ENCODE data around the gene RPS17. TPM values are rescaled to one million over a fixed set of nuclear protein-coding genes. Genes with fewer than 3 reads are reported as not detected.

Gene RPS17
- 1,719 TPM for total RNA-seq

DNA sequence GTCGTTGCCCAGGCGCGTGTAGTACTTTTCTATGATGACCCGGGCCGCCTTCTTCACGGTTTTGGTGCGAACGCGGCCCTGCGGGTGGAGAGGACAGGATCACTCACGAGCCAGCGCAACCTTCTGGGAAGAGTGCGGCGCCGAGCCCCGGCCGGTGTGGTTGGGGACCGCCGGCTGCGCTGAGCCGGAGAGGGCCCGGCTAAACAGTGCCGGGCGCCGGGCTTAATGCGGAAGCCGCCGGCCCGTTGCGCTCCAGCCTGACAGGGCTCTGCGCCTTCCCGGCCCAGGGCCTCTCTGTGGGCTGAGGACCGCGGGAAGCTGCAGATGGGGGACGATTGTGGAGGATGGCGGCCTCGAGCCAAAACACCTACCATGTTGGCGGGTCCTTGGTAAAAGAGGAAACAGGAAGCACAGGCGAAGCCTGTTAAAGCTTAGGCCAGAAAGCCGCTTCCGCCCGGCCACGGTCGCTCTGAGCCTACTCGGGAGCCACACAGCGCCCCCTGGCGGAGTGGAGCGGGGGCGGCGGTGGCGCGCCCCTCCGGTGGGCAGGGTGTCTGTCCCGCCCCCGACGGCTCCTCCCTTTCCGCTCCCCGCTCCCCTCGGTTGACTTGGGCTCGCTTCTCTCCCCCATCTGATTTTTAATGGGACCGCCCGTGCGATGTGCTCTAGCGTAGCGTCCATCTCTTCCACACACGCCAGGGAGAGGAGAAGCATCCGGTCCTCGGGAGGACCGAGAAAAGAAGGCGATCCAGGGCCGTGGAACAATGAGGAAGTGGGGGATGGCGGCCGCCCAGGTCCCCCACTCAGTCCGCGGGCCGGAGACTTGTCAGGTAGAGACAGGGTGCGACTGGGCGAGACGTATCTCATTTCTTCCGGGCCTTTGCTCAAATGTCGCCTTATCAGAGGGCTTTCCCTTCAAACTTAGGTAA is at the start of gene RPS17:
Gene RPS17 (minus strand): TSS at position 403 of the 929 bp plus-strand sequence. CDS start 29 bp downstream, at position 374.
- no peak for DNase-seq

DNA sequence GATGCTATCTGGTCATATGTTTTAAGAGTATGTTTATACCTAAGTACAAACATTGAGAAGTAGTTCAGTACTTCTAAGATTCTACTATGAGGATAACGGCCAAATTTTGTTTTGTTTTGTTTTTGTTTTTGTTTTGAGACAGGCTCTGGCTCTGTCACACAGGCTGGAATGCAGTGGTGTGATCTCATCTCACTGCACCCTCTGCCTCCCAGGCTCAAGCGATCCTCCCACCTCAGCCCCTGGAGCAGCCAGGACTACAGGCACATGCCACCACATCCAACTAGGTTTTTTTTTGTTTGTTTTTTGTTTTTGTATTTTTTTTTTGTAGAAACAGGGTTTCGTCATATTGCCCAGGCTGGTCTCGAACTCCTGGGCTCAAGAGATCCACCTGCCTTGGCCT is 47.5 kb upstream of the RPS17 start:
- no peak for DNase-seq

DNA sequence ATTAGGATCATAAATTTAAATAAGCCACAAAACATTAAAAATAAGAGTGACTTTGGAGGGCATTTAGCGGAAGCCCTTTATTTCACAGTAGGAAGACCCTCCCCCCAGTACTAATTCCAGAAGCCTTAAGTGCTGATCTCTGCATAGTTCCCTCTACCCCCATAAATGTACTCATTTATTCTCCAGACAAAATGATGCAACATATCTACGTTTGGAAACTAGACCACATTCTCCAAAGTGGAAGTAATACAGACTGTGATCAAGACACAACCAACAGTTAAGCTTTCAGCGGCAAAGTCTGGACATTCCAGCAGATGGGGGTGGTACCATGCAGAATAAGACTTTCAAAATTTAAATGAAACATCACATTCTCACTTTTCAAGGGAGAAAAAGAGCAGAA is 44.8 kb upstream of the RPS17 start:
- no peak for DNase-seq

GRCh38 chr15:82580713-82581112 is 40.5 kb upstream of the RPS17 start:
- no peak for DNase-seq

DNA sequence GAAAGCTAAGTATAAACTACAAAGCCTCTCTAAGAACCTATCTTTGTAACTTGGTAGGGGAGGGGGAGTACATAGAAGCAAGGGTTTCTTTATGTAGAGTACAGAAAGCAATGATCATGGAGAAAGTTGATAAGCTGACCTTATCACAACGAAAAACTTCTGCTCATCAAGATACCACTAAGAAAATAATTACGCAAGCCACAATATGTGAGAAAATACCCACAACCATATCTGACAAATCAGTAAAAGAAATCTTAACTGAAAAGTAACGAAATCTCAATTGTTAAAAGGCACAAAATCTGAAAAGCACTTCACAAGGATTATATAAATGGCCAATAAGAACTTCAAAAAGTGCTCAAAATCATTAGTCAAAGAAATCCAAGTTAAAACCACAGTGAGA is 35.1 kb upstream of the RPS17 start:
- no peak for DNase-seq

DNA sequence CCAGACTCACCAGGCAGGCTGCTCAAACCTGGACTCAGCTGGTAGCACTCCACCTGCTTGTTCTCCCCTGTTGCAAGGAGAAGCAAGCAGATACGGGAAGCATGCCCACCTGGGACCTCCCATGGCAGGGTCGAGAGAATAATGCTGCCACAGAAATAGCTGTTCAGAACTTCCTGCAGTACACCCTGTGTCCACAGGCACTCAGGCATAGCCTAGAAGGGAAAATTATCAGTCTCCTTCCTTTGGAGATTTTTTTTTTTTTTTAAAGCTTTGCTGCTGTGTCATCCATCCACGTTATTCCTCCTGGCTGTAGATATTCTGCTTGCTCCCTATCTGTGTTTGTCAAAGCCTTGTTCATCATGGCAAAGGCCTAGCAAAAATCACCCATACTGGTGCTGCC is 32.7 kb upstream of the RPS17 start:
- no peak for DNase-seq

DNA sequence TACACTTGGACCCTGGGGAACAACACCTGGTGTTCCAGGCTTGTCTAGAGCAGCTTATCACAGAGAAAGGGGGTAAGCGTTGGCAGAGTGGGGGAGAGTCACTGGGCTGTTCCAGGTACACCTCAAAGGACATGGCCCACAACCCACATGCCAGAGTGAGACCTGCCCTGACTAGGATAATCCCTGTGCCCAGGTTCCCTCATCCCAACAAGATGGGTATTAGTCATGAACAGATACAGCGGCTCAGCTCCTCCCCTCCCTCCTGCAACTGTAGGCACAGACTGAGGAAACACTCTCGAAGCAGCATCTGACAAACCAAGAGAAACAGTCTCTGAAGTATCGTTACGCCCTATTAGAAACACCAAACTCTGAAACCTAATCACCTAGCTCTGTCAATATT is 32.1 kb upstream of the RPS17 start:
- DNase-seq: peak; percentile 44

- DNase-seq: peak; percentile 85
Observed at GRCh38 chr15:82571722-82572222, 31.5 kb upstream of the RPS17 start.

DNA sequence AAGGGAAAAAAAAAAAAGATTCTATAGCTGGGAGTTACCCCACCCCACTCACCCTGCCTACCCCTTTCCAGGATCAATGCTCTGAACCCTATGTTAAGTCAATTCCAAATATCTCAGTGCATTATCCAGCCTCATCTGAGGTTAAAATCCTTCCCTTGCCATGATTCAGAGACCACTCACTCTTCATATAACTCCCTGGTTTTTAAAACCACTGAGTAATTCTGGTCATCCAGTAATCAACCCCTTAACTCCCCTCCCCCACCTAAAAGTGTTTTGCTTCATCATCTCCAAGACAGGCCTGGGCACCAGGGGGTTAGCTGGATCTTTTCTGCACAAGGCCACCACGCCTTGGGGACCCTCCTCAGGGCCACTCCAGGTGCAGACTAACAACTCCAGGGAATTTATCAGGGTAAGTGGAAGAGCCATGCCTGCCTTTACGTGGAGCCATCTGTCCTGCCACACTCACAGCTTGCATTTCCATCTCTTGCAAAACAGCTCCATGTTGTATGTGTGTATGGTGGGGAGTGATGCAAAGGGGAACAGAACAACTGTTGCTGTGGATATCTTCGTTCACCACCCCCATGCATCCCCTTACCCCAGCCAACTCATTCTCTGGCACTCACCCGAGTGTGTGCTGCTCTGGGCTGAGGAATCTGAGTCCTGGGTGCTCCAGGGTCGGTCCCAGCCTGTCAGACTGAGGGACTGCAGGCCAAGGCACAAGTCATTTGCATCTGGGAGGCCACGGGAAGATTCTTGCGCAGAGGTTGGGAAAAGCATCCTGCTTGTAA is 30.7 kb upstream of the RPS17 start:
- no peak for DNase-seq

DNA sequence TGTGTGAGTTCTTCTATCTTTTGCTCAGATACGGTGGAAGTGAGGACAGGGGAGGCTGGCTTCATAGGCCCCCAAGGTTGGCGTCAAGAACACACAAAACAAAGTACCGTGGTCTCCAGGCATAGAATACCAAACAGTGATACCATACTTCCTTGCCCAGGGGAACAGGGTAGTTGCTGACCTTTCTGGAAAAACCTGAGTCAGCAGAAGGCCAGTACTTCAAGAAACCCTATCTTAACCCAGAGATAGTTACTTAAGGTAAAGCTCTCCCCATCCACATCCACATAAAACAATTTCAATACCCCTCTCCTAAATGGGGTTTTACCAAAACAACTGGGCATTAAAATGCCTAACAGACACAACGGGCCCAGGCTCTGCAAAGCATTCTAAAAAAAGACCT is 29.6 kb upstream of the RPS17 start:
- DNase-seq: no peak

GRCh38 chr15:82568986-82569385 is 28.7 kb upstream of the RPS17 start:
- DNase-seq: peak; percentile 30

GRCh38 chr15:82567661-82568060 is 27.4 kb upstream of the RPS17 start:
- no peak for DNase-seq

DNA sequence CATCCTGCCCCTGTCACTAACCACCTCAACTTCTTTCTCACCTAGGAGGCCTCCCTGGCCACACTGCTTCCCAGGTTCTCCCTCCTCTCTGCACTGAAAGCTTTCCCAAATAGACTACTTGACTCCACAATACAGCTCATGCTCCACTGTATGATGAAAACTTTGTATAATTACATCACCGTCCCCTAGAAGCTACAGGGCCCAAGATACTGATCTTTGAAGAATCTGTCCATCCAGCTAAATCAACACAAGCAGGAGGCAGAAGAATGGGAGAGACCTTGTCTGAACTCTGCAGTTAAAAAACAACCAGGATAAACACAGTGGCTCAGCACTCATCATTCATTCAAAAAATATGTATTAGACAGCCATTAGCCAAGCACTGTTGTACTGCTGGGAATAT is 26.4 kb upstream of the RPS17 start:
- DNase-seq: no peak

GRCh38 chr15:82558502-82558901 is 18.2 kb upstream of the RPS17 start:
- DNase-seq: no peak

DNA sequence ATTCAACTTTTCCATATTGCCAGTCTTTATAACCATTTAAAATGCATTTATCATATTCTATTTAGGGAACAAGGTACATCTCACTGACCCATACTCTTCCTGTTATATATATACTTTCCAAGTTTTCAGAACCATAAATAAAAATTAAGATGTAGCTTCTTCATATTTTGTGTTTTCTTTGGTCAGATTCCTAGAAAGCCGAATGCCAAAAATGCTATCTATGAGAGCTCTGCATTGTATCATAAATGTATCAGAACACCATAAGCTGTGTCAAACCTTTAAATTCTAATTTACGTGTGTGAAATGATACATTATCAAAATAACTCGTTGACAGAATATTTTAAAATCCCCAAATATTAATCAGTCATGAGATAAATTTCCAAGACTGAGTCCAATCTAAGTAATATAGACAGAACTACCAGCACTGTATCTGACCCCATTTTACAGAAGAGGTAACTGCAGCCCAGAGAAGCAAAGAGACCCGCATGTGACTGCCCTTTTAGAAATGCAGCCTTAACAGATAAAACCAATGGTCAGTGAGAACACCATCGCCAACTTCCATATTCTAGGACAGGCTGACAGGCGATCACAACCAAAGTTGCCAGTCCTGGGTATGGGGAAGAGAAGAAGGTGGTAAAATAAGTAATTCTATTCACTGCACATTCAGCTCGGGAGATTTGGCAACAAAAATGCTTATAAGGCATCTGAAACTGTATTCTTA is 16.2 kb upstream of the RPS17 start:
- no peak for DNase-seq

DNA sequence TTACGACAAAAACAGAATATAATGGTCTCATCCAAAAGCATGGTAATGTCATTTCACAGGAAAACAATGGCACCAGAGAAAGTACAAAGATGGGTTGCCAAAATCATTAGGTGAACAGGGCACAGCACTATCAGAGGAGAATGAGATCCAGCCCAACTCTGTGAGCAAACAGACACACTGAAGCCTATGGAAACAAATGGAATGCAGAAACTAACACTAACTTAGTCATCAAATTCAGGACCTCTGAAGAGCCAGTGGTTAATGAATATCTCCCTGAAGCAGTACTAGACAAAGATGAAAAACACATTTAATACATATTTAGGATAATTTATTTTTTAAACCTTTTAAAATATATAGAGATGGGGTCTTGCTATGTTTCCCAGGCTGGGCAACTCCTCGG is 14.6 kb upstream of the RPS17 start:
- DNase-seq: no peak

GRCh38 chr15:82554351-82554750 is 14.1 kb upstream of the RPS17 start:
- no peak for DNase-seq

GRCh38 chr15:82553846-82554245 is 13.6 kb upstream of the RPS17 start:
- no peak for DNase-seq

GRCh38 chr15:82552861-82553260 is 12.6 kb upstream of the RPS17 start:
- DNase-seq: no peak

DNA sequence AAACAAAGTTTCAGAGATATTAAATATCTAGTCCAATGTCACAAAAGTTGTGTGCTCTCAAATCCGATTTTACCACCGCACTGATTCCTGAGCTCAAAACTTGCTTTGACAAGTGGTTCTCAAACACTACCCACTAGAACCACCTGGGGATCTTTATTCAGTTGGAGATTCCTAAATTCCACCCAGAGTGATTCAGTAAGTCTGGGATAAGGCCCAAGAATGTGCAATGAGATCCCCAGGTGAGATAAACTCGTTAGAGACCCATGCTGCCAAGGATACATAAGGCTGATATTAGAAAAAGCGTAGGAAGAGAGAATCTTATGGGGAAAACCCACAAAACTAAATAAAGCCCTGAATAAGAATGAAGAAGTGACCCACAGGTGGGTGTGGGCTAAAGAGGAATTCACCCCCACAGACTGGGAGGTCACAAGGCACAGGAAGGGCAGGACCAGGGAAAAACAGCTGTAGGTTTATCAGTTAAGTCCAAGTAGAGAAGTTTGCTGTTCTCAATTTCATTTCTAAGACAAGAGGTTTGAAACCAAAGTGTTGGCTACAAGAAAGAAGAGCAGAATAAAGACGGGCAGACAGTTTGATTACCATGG is 11.5 kb upstream of the RPS17 start:
- DNase-seq: no peak

- DNase-seq: no peak
Observed at GRCh38 chr15:82549199-82549665, 9.0 kb upstream of the RPS17 start.

DNA sequence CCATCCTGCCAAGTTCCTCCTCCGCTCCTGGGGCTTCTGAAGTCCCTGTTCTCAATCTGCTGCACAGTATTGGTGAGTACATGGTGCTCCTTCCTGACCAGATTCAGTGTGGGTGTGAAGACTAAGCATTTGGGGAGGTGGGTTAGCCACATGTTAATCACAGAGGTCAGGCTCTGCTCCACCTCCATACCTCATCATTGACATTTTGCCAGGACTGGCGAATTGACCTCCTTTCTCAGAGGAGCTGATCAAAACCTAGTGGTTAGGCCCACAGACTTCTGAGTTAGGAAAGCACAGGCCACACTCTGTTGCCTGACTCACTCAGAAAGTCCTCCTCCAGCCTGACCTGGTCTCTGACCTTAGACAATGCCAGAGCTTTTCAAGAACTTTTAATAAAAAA is 8.4 kb upstream of the RPS17 start:
- no peak for DNase-seq

Data from occipital lobe (tissue), 2 donors.